ENCODE results near the gene CALN1. TPM values are rescaled to one million over a fixed set of nuclear protein-coding genes. Genes with fewer than 3 reads are reported as not detected.

The CALN1 gene
- total and polyA plus RNA-seq, 9 of the 15 experiments (the other 6 are each of a cell fraction or from before 2014, with no cell fraction given), result 1.4 to 7.5 (median 3.3) TPM

DNA sequence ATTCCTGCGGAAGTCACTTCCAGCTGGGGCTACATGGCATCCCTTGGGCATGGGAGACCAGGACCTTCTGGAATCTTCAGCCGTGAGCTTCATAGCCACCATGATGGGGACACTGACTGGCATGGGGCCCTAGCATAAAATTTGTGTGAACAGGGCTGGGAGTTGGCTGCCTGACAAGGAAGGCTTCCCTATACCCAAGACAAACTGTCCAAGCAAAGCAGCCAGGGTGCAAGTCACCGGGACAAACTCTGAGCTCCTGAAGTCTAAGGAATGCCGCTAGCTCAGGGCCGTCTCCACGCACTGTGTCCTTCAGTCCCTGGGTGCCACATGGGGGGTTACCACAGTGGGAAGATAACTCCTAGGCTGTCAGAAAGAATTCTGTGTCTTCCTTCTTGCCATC lies 627.4 kb downstream of the CALN1 start:
- Histone ChIP-seq H3K27me3 (ENCODE audit: control insufficient read depth in 2 of 2, insufficient read depth in 2 of 2, low read length in 2 of 2) (peaks cover 0 to 3% of the 10 kb centered on the region in 2 experiments; a peak in 1 of 5 replicates), H2AFZ (ENCODE audit: low read depth, low read length) (no peak overlapping the region), H3K79me2 (ENCODE audit: control insufficient read depth, insufficient read depth, low read length) (no peaks in the 10 kb centered on the region), H3K9me1 (ENCODE audit: control insufficient read depth, insufficient read depth, low read length) (no peaks in the 10 kb centered on the region), H3K27ac (ENCODE audit: extremely low read depth, low read depth, low read length) (no peak overlapping the region), H4K20me1 (replicated peaks; ENCODE audit: control insufficient read depth, insufficient read depth, low read length) (no peaks in the 10 kb centered on the region), H3K4me2 (ENCODE audit: insufficient read depth, low read length) (no peak overlapping the region), H3K9me3 (replicated peaks; ENCODE audit: control insufficient read depth, insufficient read depth, low read depth, low read length) (no peaks in the 10 kb centered on the region), H3K36me3 (ENCODE audit: control insufficient read depth, insufficient read depth, low read length) (no peaks in the 10 kb centered on the region), H3K4me1 (replicated peaks in 1 of 2; ENCODE audit: control insufficient read depth in 2 of 2, insufficient read depth in 2 of 2, low read length in 2 of 2) (no peaks in the 10 kb centered on the region), H3K4me3 (no peak overlapping the region), H3K9ac (ENCODE audit: insufficient read depth in 1 of 2, low read depth in 2 of 2, low read length in 2 of 2) (no peak overlapping the region)
- POLR2A ChIA-PET, result no interaction called here
- CTCF ChIA-PET (ENCODE audit: low intra/inter-chr PET ratio), result no interaction called here
- in situ Hi-C loops (cut with MboI), result no loop called here
- WGBS (ENCODE audit: insufficient coverage, low coverage, missing lambda C conversion rate), result 0% methylated on average over 6 of the region's 6 CpGs
- DNase-seq (ENCODE audit: extremely low read depth in 1 of 4, low spot score in 3 of 4), result no peak
- intact Hi-C loops (cut with micrococcal nuclease), result no loop called here
- no peak for ATAC-seq
- FAIRE-seq, result no peak
- BruUV-seq (replicated peaks), result no TSS peak
- TF ChIP-seq FOXA1 (IDR thresholded peaks at IDR 0.05; ENCODE audit: borderline replicate concordance) (no peak), RFX5 (IDR thresholded peaks at IDR 0.05; ENCODE audit: low read depth, low read length) (no peak), HDAC6 (IDR thresholded peaks at IDR 0.05; ENCODE audit: low read depth, low read length) (no peak), NONO (IDR thresholded peaks at IDR 0.05; ENCODE audit: low read depth in 2 of 2, low read length in 1 of 2) (no peak), TAF9B (IDR thresholded peaks at IDR 0.05; ENCODE audit: partially characterized antibody) (no peak), YY1 (IDR thresholded peaks at IDR 0.05; ENCODE audit: borderline replicate concordance in 1 of 3, control insufficient read depth in 1 of 3, extremely low read depth in 1 of 3, insufficient read depth in 3 of 3, insufficient read length in 1 of 3, insufficient replicate concordance in 2 of 3, low read depth in 1 of 3, low read length in 2 of 3) (no peak), MNT (conservative IDR thresholded peaks at IDR 0.05) (no peak), XRCC3 (IDR thresholded peaks at IDR 0.05) (no peak), HNRNPH1 (optimal IDR thresholded peaks at IDR 0.05; ENCODE audit: low read depth, low read length) (no peak), HMGXB4 (CRISPR knock-in tag; IDR thresholded peaks at IDR 0.05) (no peak), NELFE (IDR thresholded peaks at IDR 0.05; ENCODE audit: insufficient read depth, insufficient read length) (no peak), ZBTB2 (IDR thresholded peaks at IDR 0.05) (no peak), KHSRP (IDR thresholded peaks at IDR 0.05) (no peak)
- TF ChIP-seq, protein P1, sequence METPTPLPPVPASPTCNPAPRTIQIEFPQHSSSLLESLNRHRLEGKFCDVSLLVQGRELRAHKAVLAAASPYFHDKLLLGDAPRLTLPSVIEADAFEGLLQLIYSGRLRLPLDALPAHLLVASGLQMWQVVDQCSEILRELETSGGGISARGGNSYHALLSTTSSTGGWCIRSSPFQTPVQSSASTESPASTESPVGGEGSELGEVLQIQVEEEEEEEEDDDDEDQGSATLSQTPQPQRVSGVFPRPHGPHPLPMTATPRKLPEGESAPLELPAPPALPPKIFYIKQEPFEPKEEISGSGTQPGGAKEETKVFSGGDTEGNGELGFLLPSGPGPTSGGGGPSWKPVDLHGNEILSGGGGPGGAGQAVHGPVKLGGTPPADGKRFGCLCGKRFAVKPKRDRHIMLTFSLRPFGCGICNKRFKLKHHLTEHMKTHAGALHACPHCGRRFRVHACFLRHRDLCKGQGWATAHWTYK (CRISPR knock-in tag; IDR thresholded peaks at IDR 0.05), result no peak
- TF ChIP-seq, protein P2, sequence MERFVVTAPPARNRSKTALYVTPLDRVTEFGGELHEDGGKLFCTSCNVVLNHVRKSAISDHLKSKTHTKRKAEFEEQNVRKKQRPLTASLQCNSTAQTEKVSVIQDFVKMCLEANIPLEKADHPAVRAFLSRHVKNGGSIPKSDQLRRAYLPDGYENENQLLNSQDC (CRISPR knock-in tag; IDR thresholded peaks at IDR 0.05), result no peak
- TF ChIP-seq, protein P3, sequence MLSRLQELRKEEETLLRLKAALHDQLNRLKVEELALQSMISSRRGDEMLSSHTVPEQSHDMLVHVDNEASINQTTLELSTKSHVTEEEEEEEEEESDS (CRISPR knock-in tag; IDR thresholded peaks at IDR 0.05), result no peak
